GM18520 (cell line): ENCODE data around the gene SORCS2.

Source experiments
- ATAC-seq: cut with Tn5 transposase; IDR thresholded peaks from one replicate; pipeline ENCODE4 v1.9.1; 2021; ENCODE audit not compliant: unreplicated experiment

The SORCS2 gene

DNA sequence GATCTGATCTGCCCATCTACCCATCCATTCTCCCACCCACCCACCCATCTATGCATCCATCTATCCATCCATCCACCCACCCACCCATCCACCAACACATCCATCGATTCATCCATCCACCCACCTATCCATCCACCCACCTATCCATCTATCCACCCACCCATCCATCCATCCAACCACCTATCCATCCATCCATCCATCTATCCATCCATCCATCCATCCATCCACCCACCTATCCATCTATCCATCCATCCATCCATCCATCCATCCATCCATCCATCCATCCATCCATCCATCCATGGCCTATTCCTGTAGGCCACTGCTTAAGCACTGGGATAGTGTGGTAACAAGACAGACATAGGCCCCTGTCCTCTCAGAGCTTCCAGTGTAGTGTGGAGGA, 69.8 kb downstream of the SORCS2 start:
- no peak for ATAC-seq

DNA sequence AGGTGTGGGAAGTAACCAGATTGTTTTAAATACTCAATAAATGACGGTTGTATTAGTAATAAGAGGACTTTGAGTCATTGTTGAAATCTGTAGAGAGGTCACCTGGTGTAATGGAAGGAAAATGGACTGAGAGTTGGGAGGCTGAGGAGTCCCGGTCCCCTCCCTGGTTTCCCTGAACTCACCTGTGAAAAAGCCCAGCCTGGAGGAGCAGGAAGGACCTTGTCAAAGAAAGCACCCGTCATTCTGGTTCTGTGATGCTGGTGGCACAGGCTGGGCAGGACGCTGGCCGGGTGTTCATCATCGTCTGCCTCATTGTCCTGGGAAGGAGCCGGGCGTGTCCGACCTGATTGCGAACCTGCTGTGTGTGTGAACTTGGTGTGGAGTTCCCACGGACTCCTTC, 70.8 kb downstream of the SORCS2 start:
- ATAC-seq: no peak

DNA sequence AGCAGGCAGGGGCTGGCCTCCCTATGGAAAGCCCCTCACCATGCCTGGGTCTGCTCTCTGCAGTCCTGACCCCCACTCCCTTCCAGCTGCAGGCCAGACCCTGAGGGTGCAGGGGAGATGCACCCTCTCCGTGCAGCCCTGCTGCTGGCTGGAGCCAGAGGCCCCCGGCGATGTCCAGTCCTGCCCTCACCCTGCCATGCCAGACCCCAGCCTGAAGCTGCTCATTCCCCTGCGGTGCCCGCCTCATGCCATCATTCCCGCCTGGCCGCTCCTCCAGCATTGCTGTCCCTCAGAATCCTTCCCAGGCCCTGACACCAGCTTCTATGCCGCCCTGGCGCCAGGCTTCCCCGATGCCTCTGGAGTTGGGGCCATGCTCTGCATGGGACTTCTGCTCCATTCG, 72.4 kb downstream of the SORCS2 start:
- ATAC-seq: no peak

DNA sequence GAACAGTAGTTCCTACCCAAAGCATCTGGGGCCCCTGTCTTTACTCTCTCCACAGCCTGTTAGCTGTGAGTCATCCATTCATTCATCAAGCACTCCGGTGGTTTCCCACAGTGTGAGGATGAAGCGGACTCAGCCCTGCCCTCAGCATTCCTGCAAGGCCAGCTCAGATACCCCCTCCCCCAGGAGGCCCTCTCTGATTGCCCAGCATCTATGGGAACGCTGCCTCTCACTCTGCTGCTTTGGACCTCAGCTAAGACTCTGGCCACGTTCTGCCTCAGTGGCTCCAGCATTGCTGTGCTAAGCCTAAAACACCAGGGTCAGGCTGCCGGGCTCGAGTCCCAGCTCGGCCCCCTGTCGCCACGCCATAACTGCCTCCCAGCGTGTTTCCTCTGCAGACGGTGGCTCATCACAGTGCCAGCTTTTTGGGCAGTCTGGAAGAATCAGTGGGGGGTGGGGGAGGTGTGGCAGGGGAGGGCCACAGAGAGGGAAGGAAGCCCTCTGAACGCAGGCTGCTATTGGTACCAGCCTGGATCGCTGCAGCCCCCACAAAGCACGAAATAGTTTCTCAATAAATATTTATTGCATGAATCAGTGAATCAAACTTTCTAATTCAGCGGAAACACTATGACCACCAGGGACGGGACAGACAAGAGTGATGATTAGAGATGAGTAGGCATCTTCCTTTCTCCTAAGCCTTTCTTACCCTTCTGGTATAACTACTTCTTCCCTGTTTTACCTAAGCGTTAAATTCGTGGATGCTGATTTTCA, 74.4 kb downstream of the SORCS2 start:
- no peak for ATAC-seq

DNA sequence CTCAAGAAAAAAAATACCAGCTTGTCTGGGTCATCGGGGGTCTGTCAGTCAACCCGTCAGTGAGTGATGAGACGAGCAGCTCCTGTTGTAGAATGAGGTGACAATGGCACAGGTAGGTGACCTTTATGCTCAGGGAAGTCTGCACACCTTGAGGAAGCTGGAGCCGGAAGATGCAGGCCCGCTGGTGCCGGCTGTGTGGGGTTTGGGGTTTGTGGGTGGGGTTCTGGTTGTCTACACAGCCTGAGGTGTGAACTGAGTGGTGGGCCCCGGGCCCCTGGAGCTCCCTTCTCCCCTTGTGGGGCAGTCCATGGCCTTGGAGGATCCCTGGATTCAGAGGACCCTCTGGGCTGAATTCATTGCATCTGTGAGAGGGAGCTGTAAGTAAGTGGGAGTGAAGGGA, 75.5 kb downstream of the SORCS2 start:
- no peak for ATAC-seq

DNA sequence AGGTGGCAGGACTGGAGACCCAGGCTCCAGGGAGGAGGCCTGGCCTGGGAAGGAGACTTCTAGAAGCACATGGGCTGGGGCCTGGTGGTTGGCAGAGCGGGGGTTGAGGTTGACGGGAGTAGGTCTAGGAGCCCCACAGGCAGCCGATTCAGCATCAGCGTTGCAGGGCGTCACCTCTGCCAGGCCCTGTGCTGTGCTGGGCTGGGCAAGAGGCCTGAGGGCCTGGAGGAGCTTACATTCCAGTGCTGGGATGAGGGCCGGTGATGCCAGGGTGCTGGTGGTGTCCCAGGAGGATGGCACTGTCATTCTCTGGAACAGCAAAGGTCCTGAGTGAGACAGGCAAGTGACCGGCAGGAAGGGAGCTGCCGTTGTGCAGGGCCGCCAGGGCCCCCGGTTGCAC, 76.6 kb downstream of the SORCS2 start:
- ATAC-seq: no peak

DNA sequence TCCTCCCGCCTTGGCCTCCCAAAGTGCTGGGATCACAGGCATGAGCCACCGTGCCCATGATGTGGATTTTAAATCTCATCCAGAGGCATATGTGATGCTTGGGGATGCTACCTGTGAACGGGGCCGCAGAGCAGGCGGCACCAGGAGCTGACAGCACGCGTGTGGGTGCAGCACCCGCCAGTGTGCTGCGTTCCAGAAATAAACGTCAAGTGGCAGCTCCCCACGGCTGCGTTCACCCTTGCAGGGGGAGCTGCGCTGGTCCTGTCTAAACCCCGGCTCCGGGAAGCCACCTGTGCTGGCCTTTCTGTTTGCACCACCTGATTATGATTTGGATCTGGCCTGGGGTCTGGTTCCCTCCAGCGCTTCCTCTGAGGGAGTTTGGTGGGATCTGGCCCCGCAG, 77.8 kb downstream of the SORCS2 start:
- no peak for ATAC-seq

DNA sequence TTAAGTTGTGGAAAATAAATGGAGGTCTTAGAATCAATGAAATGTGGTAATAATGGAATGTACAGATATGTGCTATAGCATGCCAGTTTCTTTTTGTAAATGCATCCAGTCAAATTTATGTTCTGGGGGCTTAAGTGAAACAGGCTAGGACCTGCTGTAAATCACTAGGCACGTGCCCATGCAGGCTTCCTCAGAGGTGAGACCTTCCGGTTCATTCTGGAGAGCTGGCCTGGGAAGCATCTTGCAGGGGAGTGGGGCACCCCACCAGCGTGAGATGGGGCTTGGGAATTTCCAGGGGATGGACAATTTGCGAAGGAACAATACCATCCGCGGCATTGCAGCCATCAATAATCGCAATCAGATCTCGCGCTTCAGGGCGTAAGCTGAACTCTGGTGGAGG, 80.1 kb downstream of the SORCS2 start:
- ATAC-seq: no peak

DNA sequence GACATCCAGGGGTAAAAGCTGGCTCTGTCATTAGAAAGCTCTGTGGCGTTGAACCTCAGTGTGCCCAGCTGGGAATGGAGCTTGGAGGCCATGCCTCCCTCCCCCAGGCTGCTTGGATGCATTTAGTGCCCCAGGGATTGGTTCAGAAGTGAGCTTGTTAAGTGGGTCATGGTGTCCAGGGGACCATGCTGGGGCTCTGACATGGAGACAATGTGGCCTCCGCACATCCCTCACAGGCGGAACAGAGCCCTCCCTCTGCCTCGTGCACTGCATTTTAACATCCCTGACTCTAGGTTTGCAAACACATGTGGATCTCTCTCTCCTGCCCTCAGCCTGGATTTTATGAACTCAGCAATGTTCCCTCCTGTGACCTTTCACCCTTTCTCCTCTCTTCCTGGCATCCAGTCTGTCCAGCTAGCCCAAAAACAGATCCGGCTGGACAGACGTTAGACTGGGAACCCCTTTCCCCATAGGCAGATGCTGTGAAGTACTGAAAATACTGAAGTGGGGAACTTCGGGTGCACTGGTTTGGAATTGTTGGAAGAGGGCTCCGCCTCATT, 81.5 kb downstream of the SORCS2 start:
- ATAC-seq: no peak

DNA sequence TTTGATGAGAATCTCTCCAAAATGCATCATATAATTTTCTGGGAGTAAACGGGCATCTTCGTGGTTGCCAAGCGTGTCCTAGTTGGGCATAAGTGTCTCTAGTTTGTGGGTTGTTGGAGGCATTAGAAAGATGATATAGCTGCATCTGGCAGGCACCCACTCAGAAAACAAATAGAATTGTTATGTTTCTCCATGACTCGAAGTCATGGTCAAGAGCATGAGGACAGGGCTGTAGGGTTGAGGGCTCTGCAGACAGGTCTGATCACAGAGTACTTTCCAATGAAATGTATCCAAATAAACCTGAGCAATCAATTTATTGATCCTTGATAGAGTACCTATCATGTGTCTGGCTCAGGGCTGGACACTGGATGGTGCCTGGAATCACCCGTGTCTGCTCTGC, 82.7 kb downstream of the SORCS2 start:
- ATAC-seq: no peak

DNA sequence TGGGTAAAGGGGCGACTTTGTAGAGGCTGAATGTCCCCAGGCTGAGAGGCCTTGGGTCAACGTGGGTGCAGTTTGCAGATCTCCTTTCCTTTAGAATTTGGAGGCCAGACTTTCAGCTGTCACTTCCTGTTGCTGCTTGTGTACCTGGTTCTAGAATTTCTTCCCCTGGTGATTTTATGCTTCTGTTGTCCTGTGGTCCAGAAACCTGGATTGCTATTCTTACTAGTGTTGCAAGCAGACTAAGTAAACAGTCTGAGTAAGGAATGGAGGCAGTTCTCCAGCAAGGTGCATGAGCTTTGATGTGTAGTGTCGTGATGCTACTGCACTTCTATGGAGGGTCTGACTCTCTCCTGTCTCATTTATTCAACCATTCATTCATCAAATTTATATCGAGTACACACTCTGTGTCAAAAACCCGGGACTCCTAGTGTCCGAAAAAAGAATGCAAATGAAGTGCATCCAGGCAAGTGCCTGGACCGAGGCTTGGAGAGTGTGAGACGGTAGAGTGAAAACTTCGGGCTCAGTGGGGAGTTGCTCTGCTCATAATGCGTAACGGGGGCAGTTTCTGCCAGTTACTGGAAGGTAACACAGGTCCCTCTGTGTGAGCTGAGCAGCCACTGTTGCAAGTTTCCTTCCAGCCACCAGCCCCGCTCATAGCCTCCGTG, 83.3 kb downstream of the SORCS2 start:
- ATAC-seq: no peak

DNA sequence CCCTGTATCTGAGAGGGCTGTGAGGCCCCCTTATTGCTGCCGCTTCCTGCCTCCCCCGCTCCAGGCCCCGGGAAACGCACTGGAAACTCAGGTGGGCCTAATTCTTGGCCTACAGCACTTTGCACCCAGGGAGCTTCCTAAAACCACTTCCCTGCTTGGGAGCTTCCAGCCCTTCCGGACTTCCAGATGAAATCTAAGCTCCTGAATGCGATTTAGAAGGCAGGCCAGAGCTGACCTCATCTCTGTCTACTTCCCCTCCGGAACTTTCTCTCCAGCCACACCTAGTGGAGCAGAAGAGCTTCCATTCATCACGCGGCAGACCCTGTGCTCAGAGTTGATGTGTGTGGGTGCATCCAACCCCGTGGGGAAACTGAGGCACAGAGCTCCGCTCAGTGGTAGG, 84.2 kb downstream of the SORCS2 start:
- no peak for ATAC-seq

DNA sequence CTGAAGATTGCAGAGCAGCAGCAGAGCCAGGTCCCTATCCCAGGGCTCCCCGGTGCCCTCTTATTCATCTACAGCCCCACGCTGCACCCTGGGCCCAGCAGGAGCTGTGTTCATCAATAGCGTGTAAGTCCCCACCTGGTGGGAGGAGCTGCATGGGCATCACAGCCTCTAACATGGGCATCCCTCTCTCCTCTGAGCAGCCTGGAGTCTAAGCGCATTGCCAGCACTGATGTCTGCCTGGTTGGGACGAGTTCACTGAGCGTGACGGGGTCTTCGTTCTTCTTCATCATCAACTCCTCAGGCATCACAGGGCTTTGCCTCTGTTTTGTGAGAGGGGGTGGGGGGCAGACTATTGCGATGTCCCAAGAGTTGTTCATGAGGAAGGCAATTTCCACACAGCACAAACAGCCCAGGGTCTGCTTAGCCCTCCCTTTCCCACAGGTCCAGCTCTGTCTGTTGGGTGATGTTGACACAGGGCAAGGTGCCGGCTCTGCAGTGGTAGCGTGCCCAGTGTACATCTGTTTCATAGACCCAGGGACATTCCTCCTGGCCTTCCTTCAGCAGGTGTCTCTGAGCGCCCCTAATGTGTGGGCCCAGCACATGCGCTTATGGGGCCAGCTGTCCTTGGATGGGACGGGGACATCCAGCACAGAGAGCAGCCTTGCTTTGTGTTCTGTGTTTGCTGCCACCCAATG, 85.9 kb downstream of the SORCS2 start:
- ATAC-seq: no peak

DNA sequence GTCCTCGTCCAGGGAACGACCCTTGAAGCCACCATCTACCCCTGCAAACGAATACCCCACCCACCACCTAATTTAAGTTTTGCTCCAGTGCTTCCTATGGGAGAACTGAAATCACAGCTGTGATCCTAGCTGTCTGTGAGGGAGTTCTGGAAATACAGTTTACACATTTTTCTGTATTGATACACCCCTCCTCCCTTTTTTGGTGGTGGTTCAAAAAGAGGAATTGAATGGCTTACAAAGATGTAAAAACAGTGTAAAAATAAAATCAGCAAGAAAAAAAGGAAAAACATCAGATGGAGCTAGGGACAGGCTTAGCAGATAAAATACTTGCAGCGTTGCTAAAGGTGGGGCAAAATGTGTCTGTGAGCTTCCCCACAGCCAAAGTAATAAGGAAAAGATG, 86.6 kb downstream of the SORCS2 start:
- no peak for ATAC-seq

DNA sequence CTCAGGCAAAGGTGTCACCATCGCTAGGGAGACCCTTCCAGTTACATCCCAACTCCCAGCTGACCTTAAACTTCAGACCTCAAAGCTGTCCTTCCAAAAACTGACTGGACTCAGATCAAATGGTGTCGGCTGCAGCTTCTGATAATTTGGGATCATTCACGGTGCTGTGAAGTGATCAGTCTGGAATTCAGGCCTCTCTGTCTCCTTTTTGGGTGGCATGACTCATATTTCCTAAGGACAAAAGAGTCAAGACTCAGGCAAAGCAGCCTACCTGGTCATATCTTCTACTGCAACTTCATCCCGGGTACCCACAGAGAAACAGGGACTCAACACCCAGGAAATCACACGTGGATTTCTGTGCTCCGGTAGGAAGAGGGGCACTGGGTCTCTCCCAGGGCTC, 87.6 kb downstream of the SORCS2 start:
- no peak for ATAC-seq

DNA sequence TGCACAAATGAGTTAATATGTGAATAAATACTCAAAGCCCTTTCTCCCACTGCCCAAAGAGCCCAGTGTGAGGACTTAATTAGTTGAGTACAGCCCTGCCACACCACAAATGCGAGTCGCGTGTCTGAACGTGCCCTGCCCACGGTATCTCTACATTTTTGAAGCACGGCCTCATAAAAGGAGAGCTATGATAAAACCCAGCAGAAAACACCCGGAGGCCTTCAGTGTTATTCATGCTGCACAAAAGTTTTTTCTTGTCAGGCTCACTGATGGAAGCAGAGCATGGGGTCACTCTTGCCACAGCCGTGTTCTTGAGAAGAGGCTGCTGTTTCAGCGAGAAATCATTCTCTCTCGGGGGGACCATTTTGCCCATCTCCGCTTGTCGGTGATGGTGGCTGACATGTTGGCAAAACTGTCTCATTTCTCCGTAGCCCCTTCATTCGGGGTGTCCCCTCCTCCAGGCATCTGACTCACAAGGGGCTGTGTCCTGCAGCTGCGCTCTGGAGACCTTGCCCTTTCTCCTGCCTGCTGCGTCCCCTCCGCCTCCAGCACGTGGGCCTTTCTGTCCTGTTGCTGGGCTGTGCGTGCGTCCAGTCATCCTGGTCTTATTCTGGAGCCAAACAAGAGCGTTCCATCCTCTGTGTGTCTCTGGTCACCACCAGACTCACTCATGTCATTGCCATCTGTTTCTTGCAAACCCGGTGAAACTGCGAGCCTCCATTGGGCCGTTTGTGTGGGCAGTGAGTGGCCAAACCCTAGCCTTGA, 88.8 kb downstream of the SORCS2 start:
- no peak for ATAC-seq

DNA sequence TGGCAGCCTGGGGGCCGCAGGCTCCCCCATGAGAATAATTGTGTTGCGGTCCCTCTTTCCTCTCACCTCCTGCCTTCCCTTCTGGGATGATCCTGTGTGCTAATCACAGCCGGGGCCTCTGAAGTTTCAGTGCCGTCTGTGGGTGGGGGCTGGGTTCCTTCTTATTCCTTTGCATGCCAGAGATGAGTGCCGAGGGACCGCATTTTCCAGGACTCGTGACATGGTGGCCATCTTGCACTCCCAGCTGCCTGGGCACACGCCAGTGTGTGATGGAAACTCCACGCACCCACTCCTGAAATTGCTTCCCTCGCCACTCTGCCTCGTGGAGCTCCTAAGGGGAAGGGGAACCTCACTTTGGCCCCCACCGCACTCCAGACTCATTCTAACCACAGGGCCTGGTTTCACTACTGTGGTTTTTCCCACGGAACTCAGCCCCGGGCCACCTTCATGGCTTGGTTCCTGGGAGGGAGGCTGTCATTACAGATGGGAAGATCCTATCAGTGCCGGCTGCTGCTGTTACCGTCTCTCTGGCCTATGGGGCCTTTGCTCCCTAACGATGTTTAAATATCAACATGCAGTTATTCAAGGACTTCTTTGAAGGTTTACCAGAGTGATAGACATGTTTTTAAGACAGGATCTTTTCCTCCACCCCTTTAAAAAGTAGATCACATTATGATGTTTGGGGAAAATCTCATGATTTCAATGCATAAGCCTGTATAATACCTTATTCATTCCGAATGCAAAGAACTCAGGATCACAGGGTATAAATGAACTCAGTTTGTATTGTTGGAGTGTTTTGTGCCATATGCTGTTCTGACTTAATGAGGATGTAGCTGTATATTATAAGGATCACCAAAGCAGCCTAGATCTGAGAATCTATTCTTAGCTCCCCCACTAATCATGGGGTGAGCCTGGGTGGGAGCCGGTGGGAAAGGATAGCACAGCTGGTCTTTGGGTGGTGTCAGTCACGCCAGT, 89.6 kb downstream of the SORCS2 start:
- ATAC-seq: no peak

DNA sequence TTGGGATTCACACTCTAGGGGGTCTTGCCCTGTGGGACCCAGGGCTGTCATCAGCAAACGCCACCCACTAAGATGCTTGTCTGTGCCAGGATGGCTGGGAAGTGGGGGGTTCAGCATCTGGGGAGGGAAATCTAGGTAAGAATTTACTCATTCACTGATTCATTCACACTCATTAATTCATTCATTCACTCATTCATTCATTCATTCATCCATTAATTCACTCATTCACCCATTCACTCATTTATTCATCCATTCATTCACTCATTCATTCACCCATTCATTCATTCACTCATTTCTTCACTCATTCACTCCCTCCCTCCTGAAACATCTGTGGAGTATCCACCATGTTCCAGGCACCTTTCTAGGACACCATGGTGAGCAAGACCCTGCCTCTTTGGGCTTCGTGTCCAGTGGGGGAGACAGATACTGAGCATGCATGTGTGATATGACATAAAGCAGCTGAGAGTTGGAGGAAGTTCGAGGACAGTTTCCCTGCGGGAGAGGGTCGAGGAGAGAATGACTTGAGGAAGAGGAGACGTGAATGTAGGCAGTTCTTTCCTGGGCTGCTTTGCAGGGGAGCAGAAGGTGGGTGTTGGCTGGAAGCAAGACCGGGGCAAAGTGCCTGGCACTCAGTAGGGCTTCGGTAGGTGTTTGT, 90.6 kb downstream of the SORCS2 start:
- no peak for ATAC-seq

DNA sequence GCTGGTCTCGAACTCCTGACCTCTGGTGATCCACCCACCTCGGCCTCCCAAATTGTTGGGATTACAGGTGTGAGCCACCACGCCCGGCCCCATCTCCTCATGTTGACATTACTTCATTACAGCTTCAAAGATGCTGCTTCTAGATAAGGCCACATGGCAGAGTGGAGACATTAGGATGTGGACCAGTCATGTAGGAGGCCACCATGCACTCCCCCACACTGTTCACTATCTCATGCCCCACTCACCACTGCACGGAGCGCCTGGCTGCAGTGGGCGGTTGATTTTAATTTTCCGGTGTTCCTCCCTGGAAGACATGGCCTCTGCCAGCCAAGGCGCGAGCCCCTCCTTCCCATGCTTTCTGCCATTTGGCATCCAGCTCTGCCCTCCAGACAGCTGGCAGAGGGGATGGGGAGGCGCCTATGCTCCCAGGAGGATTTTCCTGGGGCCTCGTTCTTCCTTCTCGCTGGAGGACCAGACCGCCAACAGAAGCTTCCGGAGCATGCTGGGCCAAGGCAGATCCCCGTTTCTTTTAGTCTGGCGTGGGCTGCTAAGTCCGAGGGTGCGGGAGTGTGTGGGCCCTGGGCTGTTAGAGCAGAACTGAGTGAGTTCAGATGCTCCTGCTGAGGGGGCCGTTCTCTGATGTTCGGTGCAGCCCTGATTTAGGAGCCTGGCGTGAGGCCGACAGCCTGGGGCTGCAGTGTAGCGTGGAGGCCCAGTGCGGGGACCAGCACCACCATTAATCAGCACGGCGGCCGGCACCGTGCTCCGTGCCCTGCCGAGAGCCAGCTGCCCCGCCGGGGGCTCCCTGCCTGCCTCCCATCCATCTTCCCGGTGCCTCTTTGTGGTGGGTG, 93.1 kb downstream of the SORCS2 start:
- no peak for ATAC-seq
